GM21737 (cell line): ENCODE results near the gene ADCY2.

Source experiments
- ATAC-seq: cut with Tn5 transposase; IDR thresholded peaks from one replicate; pipeline ENCODE4 v1.9.1; 2021; ENCODE audit warnings: mild to moderate bottlenecking, moderate library complexity; ENCODE audit not compliant: unreplicated experiment

The ADCY2 gene

DNA sequence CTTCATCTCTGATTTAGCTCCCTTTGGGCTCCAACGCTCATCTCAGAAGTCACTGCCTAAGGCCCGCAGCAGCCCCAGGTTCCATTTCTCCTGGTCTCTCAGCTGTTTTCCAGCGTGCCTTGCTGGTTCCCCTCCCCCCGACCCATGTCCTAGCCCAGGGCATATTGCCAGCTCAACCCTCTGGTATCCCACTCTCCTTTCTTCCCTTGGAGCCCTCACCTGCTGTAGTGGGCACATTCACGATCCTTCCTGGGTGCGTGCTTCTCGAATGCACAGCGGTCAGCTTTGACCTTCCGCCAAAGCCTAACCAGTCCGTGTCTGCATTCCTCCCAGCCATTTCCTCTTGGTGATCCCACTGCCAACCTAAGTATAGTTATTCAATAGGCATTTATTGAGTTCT, 418.9 kb downstream of the ADCY2 start:
- no peak for ATAC-seq

DNA sequence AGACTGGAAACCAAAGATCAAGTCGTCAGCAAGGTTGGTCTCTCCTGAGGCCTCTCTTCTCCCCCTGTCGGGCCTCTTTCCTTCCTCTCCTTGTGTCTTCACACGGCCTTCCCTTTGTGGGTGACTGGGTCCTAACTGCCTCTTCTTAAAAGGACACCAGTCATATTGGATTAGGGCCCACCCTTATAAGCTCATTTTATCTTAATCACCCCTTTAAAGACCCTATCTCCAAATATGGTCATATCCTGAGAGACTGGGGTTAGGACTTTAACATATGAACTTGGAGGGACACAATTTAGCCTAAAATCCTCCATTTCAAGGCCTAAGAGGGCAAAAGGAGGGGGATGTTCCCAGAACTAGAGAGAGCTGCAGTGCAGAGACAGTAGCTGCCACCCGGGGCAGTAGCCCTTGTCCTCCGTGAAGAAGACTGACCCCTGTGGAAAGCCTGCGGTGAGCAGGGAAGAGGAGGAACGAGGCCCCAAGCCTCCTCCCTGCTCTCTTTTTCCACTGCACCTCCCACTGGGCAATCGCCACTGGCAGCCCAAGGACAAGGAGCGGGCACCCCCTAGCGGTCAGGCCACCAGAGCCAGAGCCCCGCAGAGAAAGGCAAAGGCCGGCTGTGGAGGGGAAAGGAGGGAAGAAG, 420.1 kb downstream of the ADCY2 start:
- peak; percentile 94 for ATAC-seq

DNA sequence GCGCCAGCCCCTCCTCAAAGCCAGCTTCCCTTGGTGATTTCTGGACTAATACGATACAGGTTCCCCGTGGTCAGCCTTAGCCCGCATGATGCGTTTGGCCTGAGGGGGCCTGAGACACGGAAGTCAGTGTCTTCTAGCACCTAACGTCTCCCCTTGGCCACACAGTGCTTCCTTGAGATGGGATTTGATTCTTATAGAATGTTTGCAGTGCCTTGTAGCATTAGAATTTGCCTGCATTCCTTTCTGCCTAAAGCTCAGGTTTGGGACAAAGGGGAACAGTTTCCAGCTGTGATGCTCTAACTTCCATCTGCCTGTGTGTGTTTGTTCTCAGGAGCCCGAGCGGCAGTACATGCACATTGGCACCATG, 420.6 kb downstream of the ADCY2 start:
- peak; percentile 9 for ATAC-seq

DNA sequence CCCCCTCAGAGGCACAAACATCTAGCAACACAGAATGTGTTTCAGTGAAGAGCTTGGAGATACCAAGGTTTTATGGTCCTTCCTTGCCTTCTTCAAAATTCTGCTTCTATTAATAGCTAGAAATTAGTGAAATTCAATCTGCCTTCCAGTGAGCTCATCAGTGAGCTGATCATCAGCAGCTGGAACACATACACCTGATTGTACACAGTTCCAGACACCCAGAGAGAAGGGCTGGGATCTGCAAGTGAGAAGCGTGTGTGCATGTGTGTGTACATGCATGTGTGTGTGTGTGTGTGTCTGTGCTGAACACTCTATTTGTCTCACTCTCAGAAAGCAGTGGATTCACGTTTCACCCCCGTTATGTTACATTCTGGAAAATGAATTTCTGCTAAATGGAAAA, 426.5 kb downstream of the ADCY2 start:
- ATAC-seq, result no peak

DNA sequence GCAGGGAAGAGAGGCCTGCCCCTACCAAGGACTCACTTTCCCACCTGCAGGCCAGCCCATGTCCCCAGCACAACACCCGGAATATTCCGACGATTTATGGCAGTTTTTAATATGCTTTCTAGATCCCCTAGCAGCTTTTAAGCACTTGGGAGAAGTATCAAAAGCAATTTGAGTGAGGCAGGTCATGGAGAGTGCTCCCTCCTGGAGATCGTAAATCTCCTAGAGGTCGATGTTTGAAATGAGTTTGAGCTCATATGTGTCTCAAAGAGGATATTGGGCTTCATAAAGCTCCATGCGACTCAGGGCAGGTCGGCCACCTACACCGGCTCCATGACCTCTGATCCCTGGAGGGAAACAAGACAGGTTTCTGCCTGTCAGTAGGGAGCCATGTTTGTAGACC, 427.7 kb downstream of the ADCY2 start:
- no peak for ATAC-seq

DNA sequence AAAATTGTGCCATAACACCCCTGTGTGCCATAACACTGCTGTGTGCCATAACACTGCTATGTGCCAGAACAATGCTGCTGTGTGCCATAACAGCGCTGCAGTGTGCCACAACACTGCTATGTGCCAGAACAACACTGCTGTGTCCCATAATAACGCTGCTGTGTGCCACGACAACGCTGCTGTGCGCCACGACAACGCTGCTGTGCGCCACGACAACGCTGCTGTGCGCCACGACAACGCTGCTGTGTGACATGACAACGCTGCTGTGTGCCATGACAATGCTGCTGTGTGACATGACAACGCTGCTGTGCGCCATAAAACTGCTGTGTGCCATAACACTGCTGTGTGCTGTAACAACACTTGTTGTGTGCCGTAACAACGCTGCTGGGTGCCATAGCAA, 429.1 kb downstream of the ADCY2 start:
- no peak for ATAC-seq

DNA sequence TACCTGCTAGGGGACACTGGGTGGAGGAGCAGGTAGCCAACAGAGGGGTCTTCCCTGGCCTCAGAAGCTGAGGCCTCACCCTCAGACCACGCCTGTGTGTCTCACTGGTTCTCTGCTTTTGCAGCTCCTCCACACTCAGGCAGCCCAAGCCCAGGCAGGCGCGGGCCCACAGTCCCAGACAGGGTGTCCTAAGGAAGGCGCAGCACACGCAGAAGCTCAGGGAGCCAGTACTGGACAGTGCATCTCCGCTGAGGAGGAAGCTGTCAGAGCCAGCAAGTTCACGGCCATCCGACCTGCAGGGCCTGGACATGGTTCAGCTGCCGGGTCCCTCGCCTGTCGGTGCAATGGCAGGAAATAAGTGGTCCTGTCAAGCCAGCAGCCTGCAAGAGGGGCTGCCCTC, 429.7 kb downstream of the ADCY2 start:
- no peak for ATAC-seq

DNA sequence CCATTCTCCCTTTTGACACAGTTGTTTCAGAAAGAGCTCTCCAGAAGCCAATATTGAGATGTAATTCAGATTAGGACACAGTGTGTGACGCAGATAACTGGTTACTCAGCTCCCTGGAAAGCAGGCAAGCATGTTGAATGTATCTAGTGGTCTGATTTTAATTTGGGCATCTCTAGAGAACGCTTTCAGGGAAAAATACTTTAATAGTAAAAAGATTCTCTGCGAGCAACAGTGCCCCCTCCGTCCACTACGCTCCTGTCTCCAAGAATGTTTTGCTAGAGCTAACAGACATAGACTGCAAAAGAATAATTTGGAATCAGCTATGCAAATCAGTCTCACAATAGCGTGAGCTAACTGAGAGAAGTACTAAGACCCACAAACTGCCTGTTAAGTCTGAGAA, 431.7 kb downstream of the ADCY2 start:
- no peak for ATAC-seq

DNA sequence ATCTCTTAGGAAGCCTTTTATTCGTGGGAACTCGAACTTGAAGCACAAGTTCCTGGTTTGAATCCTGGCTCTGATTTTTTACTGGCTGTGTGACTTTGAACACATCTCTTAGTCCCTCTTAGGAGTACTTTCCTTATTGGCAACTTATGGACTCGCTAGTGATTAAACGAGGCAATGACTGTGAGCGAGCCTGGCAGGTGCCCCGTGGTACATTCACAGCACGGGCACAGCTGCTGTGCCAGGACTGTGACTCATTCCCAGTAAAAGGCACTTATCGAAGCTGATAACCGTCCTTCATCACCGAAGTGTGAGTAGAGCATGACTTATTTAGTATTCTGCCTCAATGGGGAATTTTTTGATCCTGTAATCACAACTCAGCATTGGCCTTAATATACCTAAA, 432.3 kb downstream of the ADCY2 start:
- ATAC-seq, result no peak

DNA sequence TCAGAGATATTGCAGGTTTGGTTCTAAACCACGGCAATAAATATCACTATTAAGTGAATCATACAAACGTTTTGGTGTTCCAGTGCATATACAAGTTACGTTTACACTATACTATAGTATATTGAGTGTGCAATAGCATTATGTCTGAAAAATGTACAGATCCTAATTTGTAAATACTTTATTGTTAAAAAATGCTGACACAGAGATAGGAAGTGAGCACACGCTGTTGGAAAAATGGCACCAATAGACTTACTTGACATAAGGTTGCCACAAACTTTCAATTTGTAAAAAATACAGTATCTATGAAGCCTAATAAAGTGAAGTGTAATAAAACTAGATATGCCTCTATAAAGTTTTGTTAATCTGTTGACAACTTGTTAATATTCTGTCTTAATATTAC, 439.0 kb downstream of the ADCY2 start:
- no peak for ATAC-seq

DNA sequence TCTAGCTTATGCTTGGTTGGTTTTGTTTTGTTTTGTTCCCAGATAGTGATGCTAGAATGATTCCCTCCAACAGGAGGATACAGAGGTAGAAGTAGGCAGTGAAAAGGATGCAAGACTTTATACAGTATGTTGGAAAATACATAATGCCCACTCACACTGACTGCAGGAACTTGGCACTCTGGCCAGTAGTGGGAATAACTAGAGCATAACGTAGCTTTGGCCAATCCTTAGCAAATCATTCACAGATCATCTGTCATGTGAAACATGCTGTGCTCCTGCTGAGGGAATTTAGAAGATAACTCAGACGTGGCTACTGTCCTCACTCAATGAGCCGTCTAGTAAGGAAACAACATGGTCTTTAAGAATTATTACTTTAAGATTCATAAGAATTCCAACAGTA, 441.5 kb downstream of the ADCY2 start:
- no peak for ATAC-seq

DNA sequence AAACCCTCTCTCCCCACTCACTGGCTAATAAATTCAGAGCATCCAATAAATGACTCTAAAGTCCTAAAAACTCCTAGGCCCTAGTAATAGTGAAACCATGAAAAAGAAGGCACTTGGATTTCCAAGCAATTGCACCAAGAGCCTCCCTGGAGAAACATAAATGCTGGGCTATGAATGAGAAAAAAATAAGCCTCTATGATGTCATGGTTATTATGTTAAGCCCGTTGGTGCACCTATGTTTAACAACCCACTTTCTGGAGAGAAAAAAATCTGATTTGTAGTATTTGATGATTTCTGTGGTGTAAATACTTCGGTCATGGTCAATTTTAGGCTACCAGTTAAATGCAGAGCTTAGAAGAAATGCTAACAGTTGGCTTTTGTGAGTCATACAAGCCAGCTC, 446.6 kb downstream of the ADCY2 start:
- no peak for ATAC-seq

DNA sequence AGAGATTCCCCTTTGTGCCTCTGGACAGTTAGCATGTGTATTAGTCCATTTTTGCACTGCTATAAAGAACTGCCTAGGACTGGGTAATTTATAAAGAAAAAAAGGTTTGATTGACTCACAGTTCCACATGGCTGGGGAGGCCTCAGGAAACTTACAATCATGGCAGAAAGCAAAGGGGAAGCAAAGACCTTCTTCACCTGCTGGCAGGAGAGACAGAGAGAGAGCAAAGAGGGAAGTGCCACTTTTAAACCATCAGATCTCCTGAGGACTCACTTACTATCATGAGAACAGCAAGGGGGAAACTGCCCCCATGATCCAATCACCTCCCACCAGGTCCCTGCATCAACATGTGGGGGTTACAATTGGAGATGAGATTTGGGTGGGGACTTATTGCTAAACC, 449.0 kb downstream of the ADCY2 start:
- ATAC-seq, result no peak

DNA sequence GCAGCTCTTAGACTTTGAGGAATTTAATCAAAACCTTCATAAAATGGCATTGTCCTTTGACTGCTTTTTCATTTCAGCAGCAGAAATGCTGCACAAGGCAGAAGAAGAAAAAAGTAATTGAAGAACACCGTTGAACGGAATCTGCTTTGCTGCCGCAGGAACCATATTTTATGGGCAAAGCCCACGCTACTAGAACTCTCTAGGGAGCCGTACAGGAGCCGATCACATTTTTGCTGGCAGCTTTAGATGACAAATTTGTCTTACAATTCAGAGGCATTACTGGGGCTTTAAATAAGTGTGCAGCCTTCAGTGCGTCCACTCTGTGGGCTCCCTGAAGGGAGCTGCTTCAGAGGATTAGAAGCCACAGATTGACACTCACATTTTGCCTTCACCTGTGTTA, 449.6 kb downstream of the ADCY2 start:
- ATAC-seq, result no peak

DNA sequence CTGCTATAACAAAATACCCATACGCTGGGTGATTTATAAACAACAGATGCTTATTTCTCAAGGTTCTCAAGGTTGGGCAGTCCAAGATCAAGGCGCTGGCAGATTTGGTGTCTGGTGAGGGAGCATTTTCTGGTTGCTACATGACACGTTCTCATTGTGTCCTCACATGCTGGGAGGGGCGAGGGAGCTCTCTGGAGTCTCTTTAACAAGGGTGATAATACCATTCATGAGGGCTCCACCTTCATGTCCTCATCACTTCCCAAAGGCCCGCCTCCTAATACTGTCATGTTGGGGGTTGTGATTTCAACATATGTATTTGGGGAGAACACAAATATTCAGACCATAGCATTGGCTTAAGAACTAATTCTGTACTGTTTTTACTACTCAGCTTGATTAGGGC, 450.4 kb downstream of the ADCY2 start:
- ATAC-seq, result no peak

DNA sequence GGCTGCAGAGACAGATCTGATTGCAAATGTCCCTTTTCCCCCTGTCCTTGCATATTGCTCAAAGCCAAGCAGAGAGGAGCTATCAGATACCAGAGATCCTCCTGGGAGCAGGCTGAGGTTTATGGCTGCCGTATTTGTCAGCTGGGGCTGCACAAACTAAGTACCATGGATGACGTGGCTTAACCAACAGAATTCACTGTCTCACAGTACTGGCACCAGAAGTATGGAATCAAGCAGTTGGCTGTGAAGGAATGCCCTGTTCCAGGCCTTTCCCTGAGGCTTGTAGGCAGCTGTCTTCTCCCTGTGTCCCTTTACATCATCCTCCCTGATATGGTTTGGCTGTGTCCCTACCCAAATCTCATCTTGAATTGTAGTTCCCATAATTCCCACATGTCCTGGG, 452.4 kb downstream of the ADCY2 start:
- no peak for ATAC-seq

DNA sequence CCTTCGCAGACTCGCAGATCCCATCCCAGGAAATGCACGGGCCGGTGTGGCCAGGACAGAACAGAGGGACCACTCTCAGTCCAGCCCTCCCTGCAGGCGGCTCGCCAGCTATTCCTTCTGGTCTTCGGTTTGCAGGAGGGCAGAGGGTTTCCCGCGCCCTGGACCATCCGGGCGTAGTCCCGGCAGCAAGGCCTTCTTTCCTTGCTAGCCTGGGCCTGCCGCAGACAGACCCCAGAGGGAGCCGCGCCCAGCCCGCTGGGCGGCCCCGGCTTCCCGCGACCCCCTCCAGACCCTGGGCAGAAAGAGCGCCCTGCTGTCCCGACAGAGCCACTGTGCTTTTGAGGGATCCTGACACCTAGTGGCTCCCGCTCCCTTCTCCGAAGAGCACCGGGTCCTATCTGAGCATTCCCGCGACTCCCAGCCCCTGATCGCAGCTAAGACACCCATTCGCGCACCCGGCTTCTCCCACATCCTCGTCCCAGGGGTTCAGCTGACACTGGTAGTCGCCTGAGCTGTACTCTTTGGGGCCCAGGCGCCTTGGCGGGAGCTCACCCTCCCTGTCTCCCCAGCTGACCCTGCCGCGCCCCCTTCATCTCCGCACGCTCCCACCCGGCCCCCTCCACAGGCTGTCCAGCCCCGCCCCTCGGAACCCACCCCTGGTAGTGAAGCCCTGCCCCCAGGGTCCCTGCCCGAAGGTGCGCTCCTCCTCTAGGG, 453.9 kb downstream of the ADCY2 start:
- no peak for ATAC-seq

DNA sequence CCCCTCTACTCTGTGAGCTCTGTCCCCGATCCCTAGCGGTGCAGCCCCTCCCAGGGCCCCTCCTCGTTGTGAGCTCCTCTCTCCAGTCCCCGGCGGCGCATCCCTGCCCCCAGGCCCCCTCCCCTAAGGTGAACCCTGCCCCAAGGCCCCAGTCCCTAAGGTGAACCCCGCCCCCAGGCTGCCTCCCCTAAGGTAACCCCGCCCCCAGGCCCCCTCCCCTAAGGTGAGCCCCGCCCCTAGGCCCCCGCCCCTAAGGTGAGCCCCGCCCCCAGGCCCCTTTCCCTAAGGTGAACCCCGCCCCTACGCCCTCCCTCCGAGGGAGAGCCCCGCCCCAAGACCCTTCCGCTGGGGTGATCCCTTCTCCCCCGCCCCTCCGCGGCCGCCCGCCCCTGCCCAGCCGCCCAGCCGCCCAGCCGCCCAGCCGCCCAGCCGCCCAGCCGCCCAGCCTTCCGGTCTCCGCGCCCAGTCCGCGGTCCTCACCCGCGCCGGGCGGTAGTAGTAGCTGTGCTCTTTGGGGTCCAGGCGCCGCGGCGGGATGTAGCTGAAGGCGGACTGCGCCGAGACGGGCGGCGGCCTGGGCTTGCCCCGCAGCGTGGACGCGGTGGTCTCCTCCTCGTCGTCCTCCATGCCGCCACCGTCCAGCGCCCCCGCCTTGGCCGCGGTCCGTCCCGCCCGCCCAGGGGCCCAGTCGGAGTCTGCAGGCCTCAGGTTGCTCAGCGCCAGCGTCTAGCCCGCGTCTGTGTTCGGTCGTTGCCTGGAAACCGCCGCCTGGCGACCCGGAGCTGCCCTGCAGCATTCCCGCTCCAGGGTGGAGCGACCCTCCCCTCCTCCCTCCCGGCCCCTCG, 454.7 kb downstream of the ADCY2 start, which contains the start of gene CFAP90:
TSS of gene CFAP90 (minus strand) at position 739 of the 845 bp plus-strand sequence. CDS start at position 627, 112 bp downstream.
- ATAC-seq, result no peak

DNA sequence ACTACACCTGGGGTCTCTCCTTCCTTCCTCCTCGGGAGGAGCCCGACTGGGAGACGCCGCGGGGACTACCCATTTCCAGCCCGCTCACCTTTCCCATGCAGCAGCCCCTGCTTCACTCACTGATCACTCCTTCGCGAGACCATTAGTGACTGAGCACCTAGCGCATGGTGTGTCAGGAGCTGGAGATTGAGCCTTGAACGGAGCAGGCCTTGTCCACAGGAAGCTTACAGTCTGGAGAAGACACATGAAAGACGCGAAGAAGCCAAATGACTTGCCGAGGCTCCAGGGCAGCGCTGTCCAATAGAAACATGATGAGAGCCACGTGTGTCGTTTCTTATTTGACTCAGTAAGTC, 455.3 kb downstream of the ADCY2 start:
- ATAC-seq, result no peak

DNA sequence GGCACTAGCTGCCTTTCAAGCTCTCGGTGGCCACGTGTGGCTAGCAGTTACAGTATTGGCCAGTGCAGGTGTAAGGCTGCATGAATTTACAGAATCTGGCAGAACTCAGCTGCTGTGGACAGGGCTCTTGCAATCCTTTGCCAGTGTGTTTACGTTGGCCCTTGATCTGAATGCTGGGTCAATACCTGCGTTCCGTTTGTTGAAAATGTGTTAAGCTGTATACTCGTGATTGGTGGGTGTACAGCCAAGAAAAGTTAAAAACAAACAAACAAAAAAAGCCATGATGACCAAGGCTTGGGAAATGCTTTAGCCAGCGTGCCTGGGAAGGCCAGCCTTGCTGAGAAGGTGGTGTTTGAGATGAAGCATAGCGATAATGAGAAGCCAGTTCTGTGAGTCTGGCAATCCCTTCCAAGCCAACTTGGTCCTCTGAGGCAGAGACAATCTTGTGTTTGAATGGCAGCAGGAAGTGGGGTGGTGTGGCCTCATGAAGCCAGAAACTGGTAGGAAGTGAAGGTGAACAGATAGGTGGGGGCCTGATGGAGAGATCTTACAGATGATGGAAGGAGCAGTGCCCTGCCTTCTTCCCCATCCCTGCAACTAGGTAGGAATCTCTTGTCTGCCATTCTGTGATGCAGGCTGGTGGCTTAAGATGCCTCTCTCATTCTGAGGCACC, 455.8 kb downstream of the ADCY2 start:
- no peak for ATAC-seq

DNA sequence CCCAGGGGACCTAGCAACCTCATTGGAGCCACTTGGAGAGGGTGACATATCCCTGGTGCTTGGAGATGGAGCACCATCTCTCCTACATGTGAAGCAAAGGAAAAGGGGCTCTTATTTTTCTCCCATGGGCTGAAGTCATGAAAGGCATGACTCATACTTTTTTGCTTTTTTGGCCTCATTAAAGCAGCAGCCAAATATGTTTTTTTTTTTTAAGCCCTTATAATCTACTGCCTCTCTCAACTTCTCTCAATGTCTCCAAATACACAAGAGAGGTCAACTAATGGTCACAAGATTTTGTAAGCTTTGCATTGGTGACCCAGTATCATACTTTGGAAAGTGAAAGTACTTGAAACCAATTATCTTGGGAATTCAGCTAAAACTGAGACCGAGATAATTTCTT, 456.6 kb downstream of the ADCY2 start:
- no peak for ATAC-seq

DNA sequence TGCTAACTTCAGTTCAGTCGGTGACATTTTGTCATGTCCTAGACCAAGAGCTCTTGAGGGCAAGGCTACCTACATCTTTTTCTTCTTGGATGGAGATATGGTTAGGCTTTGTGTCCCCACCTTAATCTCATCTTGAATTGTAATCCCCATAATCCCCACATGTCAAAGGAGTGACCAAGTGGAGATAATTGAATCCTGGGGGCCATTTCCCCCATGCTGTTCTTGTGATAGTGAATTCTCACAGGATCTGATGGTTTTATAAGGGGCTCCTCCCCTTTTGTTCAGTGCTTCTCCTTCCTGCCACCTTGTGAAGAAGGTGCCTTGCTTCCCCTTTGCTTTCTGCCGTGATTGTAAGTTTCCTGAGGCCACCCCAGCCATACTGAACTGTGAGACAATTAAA, 457.1 kb downstream of the ADCY2 start:
- no peak for ATAC-seq
